KG1 (cell line): Measurements from ENCODE around the gene KRTAP1-3.
"Not testable (repeated sequence)": the region's sequence is repeated elsewhere in the genome, so short reads cannot be mapped to it uniquely, and the experiment has no call there.

ENCODE experiments used
- DNase-seq: peaks from one replicate; lab custom pipeline; 2025; lab: John Stamatoyannopoulos, UW

The KRTAP1-3 gene

GRCh38 chr17:41034346-41034935, at the start of gene KRTAP1-3:
KRTAP1-3 (minus strand) TSS chr17:41034874; CDS start chr17:41034821, 53 bp downstream.
- not testable (repeated sequence) for DNase-seq

GRCh38 chr17:41084100-41084856, 49.6 kb upstream of the KRTAP1-3 start, which contains the start of gene KRTAP4-7:
KRTAP4-7 (plus strand) TSS chr17:41084150; CDS start chr17:41084207, 57 bp downstream.
- not testable (repeated sequence) for DNase-seq

GRCh38 chr17:41083427-41083826, 48.8 kb upstream of the KRTAP1-3 start:
- DNase-seq = not testable (repeated sequence)

GRCh38 chr17:41082626-41083025, 48.0 kb upstream of the KRTAP1-3 start:
- DNase-seq = no peak

GRCh38 chr17:41076788-41077187, 42.1 kb upstream of the KRTAP1-3 start:
- DNase-seq = no peak

- DNase-seq = no peak
Observed at GRCh38 chr17:41073676-41074075, 39.0 kb upstream of the KRTAP1-3 start.

DNA sequence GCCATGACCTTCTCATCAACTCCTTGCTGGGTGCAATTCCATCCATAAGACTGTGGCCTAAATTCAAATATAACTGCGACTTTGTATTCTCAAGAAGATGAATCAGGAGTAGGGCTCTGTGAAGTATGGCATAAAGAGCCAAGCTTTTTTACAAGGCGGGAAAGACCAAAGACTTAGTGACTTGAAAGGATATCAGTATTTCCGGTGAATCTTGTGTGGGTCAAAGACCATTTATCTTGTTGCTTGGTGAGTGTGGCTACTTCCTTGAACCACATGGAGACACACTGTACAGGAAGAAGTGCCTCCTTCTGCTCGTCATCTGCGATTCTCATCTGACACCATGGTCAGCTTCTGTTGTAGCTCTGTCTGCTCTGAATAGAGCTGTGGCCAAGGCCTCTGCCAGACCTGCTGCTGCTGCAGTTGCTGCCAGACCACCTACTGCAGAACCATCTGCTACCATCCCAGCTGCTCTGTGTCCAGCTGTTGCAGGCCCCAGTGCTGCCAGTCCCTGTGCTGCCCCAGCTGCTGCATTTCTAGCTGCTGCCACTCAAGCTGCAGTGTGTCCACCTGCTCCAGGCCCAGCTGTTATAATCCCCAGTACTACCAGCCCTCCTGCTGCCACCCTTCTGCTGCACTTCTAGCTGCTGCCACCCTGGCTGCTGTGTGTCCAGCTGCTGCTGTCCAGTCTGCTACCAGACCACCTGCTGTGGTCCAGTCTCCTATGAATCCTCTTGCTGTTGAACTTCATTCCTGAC, 37.1 kb upstream of the KRTAP1-3 start:
- DNase-seq = no peak

DNA sequence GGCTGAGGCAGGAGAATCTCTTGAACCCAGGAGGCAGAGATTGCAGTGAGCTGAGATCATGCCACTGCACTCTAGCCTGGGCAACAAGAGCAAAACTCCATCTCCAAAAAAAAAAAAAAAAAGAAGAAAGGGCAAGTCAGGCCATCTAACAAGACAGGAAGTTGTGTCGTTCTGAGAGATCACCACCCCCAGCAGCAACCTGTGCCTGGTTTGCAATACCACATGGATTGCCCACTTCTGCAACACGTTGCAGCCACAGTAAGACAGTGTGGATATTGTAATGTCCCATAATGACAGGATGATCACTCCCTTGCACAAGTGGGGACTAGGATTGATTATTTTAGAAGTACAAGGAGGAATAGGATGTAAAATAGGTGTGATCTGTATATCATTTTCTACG, 34.4 kb upstream of the KRTAP1-3 start:
- DNase-seq = no peak

- no peak for DNase-seq
Observed at GRCh38 chr17:41067281-41067680, 32.6 kb upstream of the KRTAP1-3 start.

- no peak for DNase-seq
Observed at GRCh38 chr17:41065829-41066624, 31.4 kb upstream of the KRTAP1-3 start, which contains the start of gene KRTAP2-4. KRTAP2-4 (minus strand) TSS chr17:41065879; CDS start chr17:41065845, 34 bp downstream.

DNA sequence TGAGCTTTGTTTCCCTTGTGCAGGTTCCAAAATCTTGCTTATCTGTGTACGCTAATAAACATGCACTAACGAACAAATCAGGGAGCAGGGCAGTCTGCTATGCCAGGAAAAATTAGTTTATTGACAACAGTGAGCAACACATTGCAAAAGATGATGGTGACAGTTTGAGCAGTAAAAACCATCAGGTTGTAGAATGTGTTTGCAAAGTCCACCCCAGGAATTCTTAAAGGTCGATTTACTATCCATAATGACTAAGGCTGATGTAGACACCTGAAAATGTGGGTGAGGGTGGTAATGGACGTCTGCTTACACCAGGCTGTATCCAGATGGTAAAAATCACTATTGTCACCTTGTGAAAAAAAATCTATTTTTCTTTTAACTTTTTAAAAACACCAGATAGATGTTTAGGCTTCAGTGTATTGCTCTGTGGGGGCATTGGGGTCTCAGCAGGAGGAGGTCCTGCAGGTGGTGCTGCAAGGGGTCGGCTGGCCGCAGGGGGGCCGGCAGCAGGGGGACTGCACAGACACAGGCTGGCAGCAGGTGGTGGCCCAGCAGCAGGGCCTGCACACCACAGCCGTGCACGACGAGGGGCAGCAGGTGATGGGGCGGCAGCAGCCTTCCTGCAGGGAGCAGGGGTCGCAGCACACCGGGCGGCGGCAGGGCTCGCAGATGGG, 30.5 kb upstream of the KRTAP1-3 start:
- DNase-seq = not testable (repeated sequence)

GRCh38 chr17:41064301-41064700, 29.6 kb upstream of the KRTAP1-3 start:
- DNase-seq = no peak

DNA sequence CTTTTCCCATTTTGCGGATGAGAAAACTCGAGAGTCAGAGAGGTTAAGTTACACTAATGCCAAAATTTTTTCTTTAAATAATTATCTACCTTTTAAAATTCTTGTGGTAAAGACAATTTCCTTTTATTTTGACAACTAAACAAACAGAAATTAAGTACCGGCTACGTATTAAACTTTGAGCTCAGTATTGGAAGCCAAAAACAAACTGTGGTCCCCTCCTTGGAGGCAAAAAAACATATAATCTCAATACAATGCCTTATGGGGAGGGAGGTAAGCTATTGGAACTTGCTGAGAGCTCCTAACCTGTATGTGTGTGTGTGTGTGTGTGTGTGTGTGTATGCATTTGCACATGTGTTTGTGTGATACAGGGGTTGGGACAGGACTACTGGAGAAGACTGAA, 28.8 kb upstream of the KRTAP1-3 start:
- DNase-seq = no peak

GRCh38 chr17:41061964-41062363, 27.3 kb upstream of the KRTAP1-3 start:
- DNase-seq = no peak

GRCh38 chr17:41060052-41060604, 25.5 kb upstream of the KRTAP1-3 start, which contains the start of gene KRTAP2-3:
KRTAP2-3 (minus strand) TSS chr17:41060114; CDS start chr17:41060050, 64 bp downstream.
- DNase-seq = no peak

- DNase-seq = not testable (repeated sequence)
Observed at GRCh38 chr17:41059276-41060051, 24.8 kb upstream of the KRTAP1-3 start.

DNA sequence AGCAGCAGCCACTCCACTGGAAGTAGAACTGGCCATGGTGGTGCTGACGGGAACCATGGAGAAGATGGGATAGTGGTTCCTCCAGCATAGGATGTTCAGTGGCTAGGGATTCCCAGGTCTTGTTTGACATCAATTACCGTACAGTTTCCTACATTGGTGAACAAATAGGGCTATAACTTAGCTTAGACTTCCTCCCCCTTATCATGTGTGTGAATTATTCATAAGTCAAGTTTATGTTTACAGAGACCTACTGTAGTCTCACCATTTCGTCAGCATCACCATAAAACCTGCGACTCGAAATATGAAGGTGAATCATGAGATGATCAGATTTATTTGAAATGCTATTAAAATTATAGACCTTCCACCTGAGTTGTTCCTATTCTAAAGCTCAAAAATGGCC, 24.1 kb upstream of the KRTAP1-3 start:
- no peak for DNase-seq

- DNase-seq = no peak
Observed at GRCh38 chr17:41057547-41057946, 22.9 kb upstream of the KRTAP1-3 start.

DNA sequence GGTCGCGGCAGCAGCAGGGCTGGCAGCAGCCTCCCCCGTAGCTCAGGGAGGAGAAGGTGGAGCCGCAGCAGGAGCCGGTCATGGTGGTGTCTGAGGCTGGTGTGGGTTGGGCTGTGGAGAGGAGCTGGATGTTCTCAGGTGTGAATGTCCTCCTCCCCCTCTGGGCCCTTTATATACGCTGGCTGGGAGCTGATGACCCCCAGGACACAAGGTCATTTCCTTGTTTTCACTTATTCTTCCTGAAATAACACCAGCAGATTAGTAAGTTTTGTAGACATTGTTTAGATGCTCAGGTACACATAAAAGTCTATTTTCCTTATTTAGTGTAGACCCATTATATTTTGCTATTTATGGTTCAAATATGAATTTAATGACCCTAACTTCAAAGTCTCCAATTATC, 20.5 kb upstream of the KRTAP1-3 start, which contains the start of gene KRTAP2-2:
TSS of gene KRTAP2-2 (minus strand) at position 101 of the 400 bp plus-strand sequence. CDS start at position 82, 19 bp downstream.
- DNase-seq = not testable (repeated sequence)

- DNase-seq = not testable (repeated sequence)
Observed at GRCh38 chr17:41054556-41054955, 19.9 kb upstream of the KRTAP1-3 start.
